ENCODE measurements around the gene MORN5. TPM values are rescaled to one million over a fixed set of nuclear protein-coding genes. Genes with fewer than 3 reads are reported as not detected.
A peak's percentile ranks its signal among the peaks of the same experiment; 100 is the strongest.

The MORN5 gene
- total and polyA plus RNA-seq, 10 donors: 1.4 TPM; not detected in 9

- WGBS, 5 donors: 74 to 94% (median 84%) methylated on average over 6 of the region's 6 CpGs
- TF ChIP-seq POLR2AphosphoS5 (IDR thresholded peaks at IDR 0.05): no peak
- TF ChIP-seq CTCF (IDR thresholded peaks at IDR 0.05 in 8 of 11, conservative IDR thresholded peaks at IDR 0.05 in 3 of 11): no peak
- TF ChIP-seq POLR2A (IDR thresholded peaks at IDR 0.05): no peak
- Histone ChIP-seq H3K36me3 (no peaks in the 10 kb centered on the region), H3K9me3 (no peaks in the 10 kb centered on the region), H3K27me3 (replicated peaks in 1 of 7) (peaks cover 0 to 13% (median 0%) of the 10 kb centered on the region in 7 donors), H3K4me1 (no peaks in the 10 kb centered on the region), H3K4me3 (no peak overlapping the region), H3K27ac (no peak overlapping the region)
- intact Hi-C loops (cut with DNase I; ENCODE audit: low total_unique reads): no loop called here
- DNase-seq: peak; percentile 33
Measured at GRCh38 chr9:122193651-122194050, 33.9 kb downstream of the MORN5 start.

GRCh38 chr9:122195875-122196274 is 36.2 kb downstream of the MORN5 start:
- Histone ChIP-seq H3K27ac (no peak overlapping the region), H3K9me3 (no peaks in the 10 kb centered on the region), H3K4me3 (no peak overlapping the region), H3K27me3 (replicated peaks in 1 of 7) (peaks cover 0 to 13% (median 0%) of the 10 kb centered on the region in 7 donors), H3K36me3 (no peaks in the 10 kb centered on the region), H3K4me1 (no peaks in the 10 kb centered on the region)
- WGBS, 5 donors: 82 to 93% (median 90%) methylated on average over 4 of the region's 4 CpGs
- peak; percentile 38 for DNase-seq
- intact Hi-C loops (cut with DNase I; ENCODE audit: low total_unique reads): no loop called here
- no peak for TF ChIP-seq POLR2AphosphoS5 (IDR thresholded peaks at IDR 0.05)
- TF ChIP-seq POLR2A (IDR thresholded peaks at IDR 0.05): no peak
- TF ChIP-seq CTCF (IDR thresholded peaks at IDR 0.05 in 8 of 11, conservative IDR thresholded peaks at IDR 0.05 in 3 of 11): no peak

- TF ChIP-seq CTCF (IDR thresholded peaks at IDR 0.05 in 8 of 11, conservative IDR thresholded peaks at IDR 0.05 in 3 of 11): no peak
- no peak for TF ChIP-seq POLR2A (IDR thresholded peaks at IDR 0.05)
- TF ChIP-seq POLR2AphosphoS5 (IDR thresholded peaks at IDR 0.05): no peak
- H3K27me3 ChIP-seq (replicated peaks in 1 of 7): peaks cover 0 to 13% (median 0%) of the 10 kb centered on the region in 7 donors
- H3K36me3 ChIP-seq: no peaks in the 10 kb centered on the region
- 69 to 83% (median 78%) methylated on average over 7 of the region's 7 CpGs for WGBS, 5 donors
- intact Hi-C loops (cut with DNase I; ENCODE audit: low total_unique reads): no loop called here
- H3K9me3 ChIP-seq: no peaks in the 10 kb centered on the region
- no peak overlapping the region for H3K4me3 ChIP-seq
- no peak overlapping the region for H3K27ac ChIP-seq
- no peak for DNase-seq
- H3K4me1 ChIP-seq: no peaks in the 10 kb centered on the region
Measured at GRCh38 chr9:122197426-122197825, 37.7 kb downstream of the MORN5 start.

- TF ChIP-seq POLR2A (IDR thresholded peaks at IDR 0.05): no peak
- TF ChIP-seq POLR2AphosphoS5 (IDR thresholded peaks at IDR 0.05): no peak
- TF ChIP-seq CTCF (IDR thresholded peaks at IDR 0.05 in 8 of 11, conservative IDR thresholded peaks at IDR 0.05 in 3 of 11): no peak
- H3K4me1 ChIP-seq: no peaks in the 10 kb centered on the region
- peaks cover 0 to 13% (median 0%) of the 10 kb centered on the region in 7 donors for H3K27me3 ChIP-seq (replicated peaks in 1 of 7)
- WGBS, 5 donors: 76 to 85% (median 80%) methylated on average over 4 of the region's 4 CpGs
- intact Hi-C loops (cut with DNase I; ENCODE audit: low total_unique reads): no loop called here
- H3K9me3 ChIP-seq: no peaks in the 10 kb centered on the region
- H3K4me3 ChIP-seq: no peak overlapping the region
- no peak overlapping the region for H3K27ac ChIP-seq
- no peak for DNase-seq
- no peaks in the 10 kb centered on the region for H3K36me3 ChIP-seq
Measured at GRCh38 chr9:122197882-122198281, 38.2 kb downstream of the MORN5 start.

Data from spleen (tissue), 11 donors.